Calu3 (cell line): ENCODE results near the gene GRIK4. TPM values are rescaled to one million over a fixed set of nuclear protein-coding genes. Genes with fewer than 3 reads are reported as not detected.

Experiments used
- BruUV-seq: library from RNA; stranded (reverse); fragments of 400-500 nt; replicated peaks from 2 replicates; lab custom pipeline; 2021; lab: Mats Ljungman, UMichigan
- CTCF ChIA-PET: fragments of 300-600 bp; sonication (Branson Sonifier 250); formaldehyde crosslinking; loops from one replicate; lab custom pipeline; 2022; ENCODE audit warnings: antibody characterized with exemption; lab: Charles Lee
- DNase-seq: peaks from one replicate; pipeline ENCODE4 v3.0.0; 2022
- H3K27ac Mint-ChIP-seq: one replicate; pipeline ENCODE4 v1.8.0; 2022; ENCODE audit warnings: mixed read lengths; ENCODE audit not compliant: unreplicated experiment
- H3K27me3 Mint-ChIP-seq: one replicate; pipeline ENCODE4 v1.8.0; 2022; ENCODE audit warnings: mixed read lengths; ENCODE audit not compliant: unreplicated experiment
- H3K36me3 Mint-ChIP-seq: one replicate; pipeline ENCODE4 v1.8.0; 2022; ENCODE audit warnings: mild to moderate bottlenecking, moderate library complexity, mixed read lengths; ENCODE audit not compliant: insufficient read depth, unreplicated experiment
- H3K4me1 Mint-ChIP-seq: one replicate; pipeline ENCODE4 v1.8.0; 2022; ENCODE audit warnings: mild to moderate bottlenecking, low read depth, mixed read lengths; ENCODE audit not compliant: unreplicated experiment
- H3K4me3 Mint-ChIP-seq: one replicate; pipeline ENCODE4 v1.8.0; 2022; ENCODE audit warnings: mild to moderate bottlenecking, low read depth, moderate library complexity, mixed read lengths; ENCODE audit not compliant: unreplicated experiment
- H3K9me3 Mint-ChIP-seq: one replicate; pipeline ENCODE4 v1.8.0; 2022; ENCODE audit warnings: low read depth, mixed read lengths; ENCODE audit not compliant: unreplicated experiment
- intact Hi-C: fragments of 100-400 bp; cut with micrococcal nuclease; formaldehyde crosslinking; loops from one replicate; pipeline ENCODE4 v1.10.0; 2022; ENCODE audit not compliant: unreplicated experiment
- total RNA-seq: library from RNA; stranded (reverse); gene quantifications from 2 replicates; pipeline ENCODE4 v1.2.3, GENCODE V29; 2022
- TF ChIP-seq, protein P1 (sequence below): fragments of 200-600 bp; IDR thresholded peaks from one replicate; pipeline ENCODE4 v1.8.0; 2022; ENCODE audit warnings: antibody characterized with exemption; ENCODE audit not compliant: unreplicated experiment

GRIK4 gene
- total RNA-seq, 1 experiment from 2014 or later: not detected

DNA sequence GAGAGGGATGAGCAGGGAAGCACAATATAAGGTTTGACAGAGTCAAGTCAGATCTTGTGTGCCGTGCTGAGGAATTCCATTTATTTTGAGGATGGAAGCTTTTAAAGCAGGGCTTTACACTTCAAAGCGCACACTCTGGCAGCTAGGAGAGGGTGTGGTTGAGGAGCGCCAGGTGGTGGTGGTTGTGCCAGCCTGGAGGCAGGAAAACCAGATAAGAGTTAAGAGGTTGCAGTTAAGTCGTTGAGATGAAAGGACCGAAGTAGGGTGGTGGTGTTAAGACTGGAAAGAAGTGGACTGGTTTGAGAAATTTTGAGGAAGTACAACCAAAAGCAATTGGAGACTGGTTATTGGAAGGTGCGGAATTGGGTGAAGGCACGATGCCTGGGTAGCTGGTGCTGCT is 280.8 kb downstream of the GRIK4 start:
- no peak overlapping the region for H3K27ac Mint-ChIP-seq
- intact Hi-C loops: no loop called here
- no peaks in the 10 kb centered on the region for H3K36me3 Mint-ChIP-seq
- TF ChIP-seq, protein P1, sequence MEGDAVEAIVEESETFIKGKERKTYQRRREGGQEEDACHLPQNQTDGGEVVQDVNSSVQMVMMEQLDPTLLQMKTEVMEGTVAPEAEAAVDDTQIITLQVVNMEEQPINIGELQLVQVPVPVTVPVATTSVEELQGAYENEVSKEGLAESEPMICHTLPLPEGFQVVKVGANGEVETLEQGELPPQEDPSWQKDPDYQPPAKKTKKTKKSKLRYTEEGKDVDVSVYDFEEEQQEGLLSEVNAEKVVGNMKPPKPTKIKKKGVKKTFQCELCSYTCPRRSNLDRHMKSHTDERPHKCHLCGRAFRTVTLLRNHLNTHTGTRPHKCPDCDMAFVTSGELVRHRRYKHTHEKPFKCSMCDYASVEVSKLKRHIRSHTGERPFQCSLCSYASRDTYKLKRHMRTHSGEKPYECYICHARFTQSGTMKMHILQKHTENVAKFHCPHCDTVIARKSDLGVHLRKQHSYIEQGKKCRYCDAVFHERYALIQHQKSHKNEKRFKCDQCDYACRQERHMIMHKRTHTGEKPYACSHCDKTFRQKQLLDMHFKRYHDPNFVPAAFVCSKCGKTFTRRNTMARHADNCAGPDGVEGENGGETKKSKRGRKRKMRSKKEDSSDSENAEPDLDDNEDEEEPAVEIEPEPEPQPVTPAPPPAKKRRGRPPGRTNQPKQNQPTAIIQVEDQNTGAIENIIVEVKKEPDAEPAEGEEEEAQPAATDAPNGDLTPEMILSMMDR: no peak
- no peak for DNase-seq
- no TSS peak for BruUV-seq
- peaks cover 17% of the 10 kb centered on the region for H3K27me3 Mint-ChIP-seq
- H3K9me3 Mint-ChIP-seq: no peaks in the 10 kb centered on the region
- no peaks in the 10 kb centered on the region for H3K4me1 Mint-ChIP-seq
- CTCF ChIA-PET: no interaction called here
- H3K4me3 Mint-ChIP-seq: no peak overlapping the region

DNA sequence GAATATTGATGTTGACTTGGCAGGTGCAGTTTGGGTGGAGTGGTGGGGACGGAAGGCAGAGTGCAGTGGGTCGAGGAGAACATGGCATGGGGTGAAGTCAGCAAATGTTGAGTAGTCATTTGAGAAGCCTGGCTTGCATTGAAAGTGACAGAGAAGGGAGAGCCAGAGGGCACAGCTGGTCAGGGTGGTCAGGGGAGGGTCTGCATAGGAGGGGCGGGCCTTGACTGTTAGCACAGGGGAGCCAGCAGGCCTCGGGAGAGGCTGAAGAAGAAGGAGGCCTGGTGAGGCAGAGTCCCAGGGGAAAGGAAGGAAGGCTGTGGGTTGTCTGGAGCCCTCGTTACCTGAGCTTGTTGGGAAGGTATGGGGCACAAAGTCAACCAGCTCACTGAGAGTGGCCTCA is 281.6 kb downstream of the GRIK4 start:
- Mint-ChIP-seq H3K27me3 (peaks cover 24% of the 10 kb centered on the region), H3K4me3 (no peak overlapping the region), H3K36me3 (no peaks in the 10 kb centered on the region), H3K9me3 (no peaks in the 10 kb centered on the region), H3K4me1 (no peaks in the 10 kb centered on the region), H3K27ac (no peak overlapping the region)
- intact Hi-C loops: no loop called here
- CTCF ChIA-PET: no interaction called here
- DNase-seq: no peak
- TF ChIP-seq, protein P1: no peak
- no TSS peak for BruUV-seq

DNA sequence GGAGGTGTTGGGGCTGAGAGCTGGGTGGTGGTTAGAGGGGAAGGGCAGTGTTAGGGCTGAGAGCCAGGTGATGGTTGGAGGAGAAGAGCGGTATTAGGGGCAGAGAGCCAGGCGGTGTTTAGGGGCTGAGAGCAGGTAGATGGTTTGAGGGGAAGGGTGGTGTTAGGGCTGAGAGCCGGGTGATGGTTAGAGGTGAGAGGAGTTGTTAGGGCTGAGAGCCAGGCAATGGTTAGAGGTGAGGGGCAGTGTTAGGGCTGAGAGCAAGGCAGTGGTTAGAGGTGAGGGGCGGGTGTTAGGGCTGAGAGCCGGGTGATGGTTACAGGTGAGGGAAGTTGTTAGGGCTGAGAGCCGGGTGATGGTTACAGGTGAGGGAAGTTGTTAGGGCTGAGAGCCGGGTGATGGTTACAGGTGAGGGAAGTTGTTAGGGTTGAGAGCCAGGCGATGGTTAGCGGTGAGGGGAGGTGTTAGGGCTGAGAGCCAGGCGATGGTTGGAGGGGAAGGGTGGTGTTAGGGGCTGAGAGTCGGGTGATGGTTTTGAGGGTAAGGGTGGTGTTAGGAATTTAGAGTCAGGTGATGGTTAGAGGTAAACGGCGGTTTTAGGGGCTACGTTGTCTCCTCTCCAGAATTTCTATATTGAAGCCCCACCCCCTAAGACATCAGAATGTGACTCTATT is 282.4 kb downstream of the GRIK4 start:
- Mint-ChIP-seq H3K27me3 (peaks cover 24% of the 10 kb centered on the region), H3K27ac (no peak overlapping the region), H3K4me3 (no peak overlapping the region), H3K4me1 (no peaks in the 10 kb centered on the region), H3K36me3 (no peaks in the 10 kb centered on the region), H3K9me3 (no peaks in the 10 kb centered on the region)
- intact Hi-C loops: no loop called here
- BruUV-seq: no TSS peak
- no peak for DNase-seq
- TF ChIP-seq, protein P1: no peak
- CTCF ChIA-PET: no interaction called here

DNA sequence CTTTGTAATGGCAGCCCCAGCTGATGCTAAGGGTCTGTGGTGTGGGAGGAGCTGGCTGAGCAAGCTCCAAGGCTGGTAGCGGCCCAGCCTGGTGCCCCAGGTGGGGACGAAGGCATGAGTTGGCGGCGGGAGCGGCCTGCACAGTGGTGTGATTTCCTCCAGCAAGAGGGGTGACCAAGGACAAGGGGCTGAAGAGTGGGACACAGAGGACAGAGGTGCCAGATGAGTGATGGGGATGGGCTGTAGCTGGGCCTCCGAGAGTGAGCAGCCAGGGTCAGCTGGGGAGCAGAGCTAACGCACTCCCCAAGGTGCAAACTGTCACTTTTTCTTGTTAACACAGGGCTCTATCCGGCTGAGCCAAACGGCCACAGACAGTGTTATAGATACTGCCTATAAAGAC is 283.2 kb downstream of the GRIK4 start:
- DNase-seq: no peak
- no peaks in the 10 kb centered on the region for H3K4me1 Mint-ChIP-seq
- no peaks in the 10 kb centered on the region for H3K36me3 Mint-ChIP-seq
- TF ChIP-seq, protein P1: no peak
- H3K9me3 Mint-ChIP-seq: no peaks in the 10 kb centered on the region
- H3K27ac Mint-ChIP-seq: no peak overlapping the region
- H3K27me3 Mint-ChIP-seq: peaks cover 24% of the 10 kb centered on the region
- intact Hi-C loops: no loop called here
- H3K4me3 Mint-ChIP-seq: no peak overlapping the region
- BruUV-seq: no TSS peak
- CTCF ChIA-PET: no interaction called here
